Activated T-helper 17 cell treated with anti-CD3 and anti-CD28 coated beads, Interleukin-2, amount 50 U/mL, for 72 hours (primary cell): ENCODE results near the gene SEPSECS. TPM values are rescaled to one million over a fixed set of nuclear protein-coding genes. Genes with fewer than 3 reads are reported as not detected.
A peak's percentile ranks its signal among the peaks of the same experiment; 100 is the strongest.

Experiments used
- ATAC-seq: fragments of 150-1000 bp; cut with Tn5 transposase; replicated peaks from 2 replicates; pipeline ENCODE4 v1.10.0; 2021; ENCODE audit warnings: mild to moderate bottlenecking, moderate library complexity
- H3K27ac Mint-ChIP-seq: one replicate; pipeline ENCODE4 v1.8.0; 2022; ENCODE audit warnings: mixed read lengths
- H3K27me3 Mint-ChIP-seq: one replicate; pipeline ENCODE4 v1.8.0; 2022; ENCODE audit warnings: mixed read lengths
- H3K36me3 Mint-ChIP-seq: one replicate; pipeline ENCODE4 v1.8.0; 2022; ENCODE audit warnings: low read depth, mild to moderate bottlenecking, mixed read lengths
- H3K4me1 Mint-ChIP-seq: one replicate; pipeline ENCODE4 v1.8.0; 2022; ENCODE audit warnings: mixed read lengths
- H3K4me3 Mint-ChIP-seq: one replicate; pipeline ENCODE4 v1.8.0; 2022; ENCODE audit warnings: mild to moderate bottlenecking, mixed read lengths
- H3K9me3 Mint-ChIP-seq: one replicate; pipeline ENCODE4 v1.8.0; 2022; ENCODE audit warnings: mixed read lengths
- total RNA-seq, 2 donors: library from RNA; stranded (reverse); gene quantifications; one replicate each; pipeline ENCODE4 v1.2.3, GENCODE V29; 2022

The SEPSECS gene
- total RNA-seq, result 10 to 100 TPM; 11.5 to 11.8 TPM

- peak; percentile 84 for ATAC-seq
- H3K9me3 Mint-ChIP-seq, result no peaks in the 10 kb centered on the region
- peak within 1 kb of the TSS; percentile 89 for H3K4me3 Mint-ChIP-seq
- H3K27me3 Mint-ChIP-seq, result no peaks in the 10 kb centered on the region
- peaks cover 14% of the 10 kb centered on the region for H3K36me3 Mint-ChIP-seq
- peaks cover 19% of the 10 kb centered on the region for H3K4me1 Mint-ChIP-seq
- peak within 1 kb of the TSS; percentile 94 for H3K27ac Mint-ChIP-seq
These were observed at the start of gene SEPSECS for GRCh38 chr4:25159837-25160713. Gene SEPSECS (minus strand): TSS chr4:25160449. CDS start chr4:25160369, 80 bp downstream.

GRCh38 chr4:25209702-25210101 is 49.5 kb upstream of the SEPSECS start:
- no peaks in the 10 kb centered on the region for H3K27me3 Mint-ChIP-seq

GRCh38 chr4:25207997-25208396 is 47.7 kb upstream of the SEPSECS start:
- H3K27me3 Mint-ChIP-seq, result no peaks in the 10 kb centered on the region
- H3K9me3 Mint-ChIP-seq, result peaks cover 16% of the 10 kb centered on the region
- H3K4me3 Mint-ChIP-seq, result no peak overlapping the region
- no peak for ATAC-seq
- H3K4me1 Mint-ChIP-seq, result no peaks in the 10 kb centered on the region
- H3K27ac Mint-ChIP-seq, result no peak overlapping the region
- no peaks in the 10 kb centered on the region for H3K36me3 Mint-ChIP-seq

More at GRCh38 chr4:25209702-25210101, 49.5 kb upstream of the SEPSECS start:
- Mint-ChIP-seq H3K9me3 (peaks cover 20% of the 10 kb centered on the region), H3K4me1 (no peaks in the 10 kb centered on the region), H3K27ac (no peak overlapping the region), H3K4me3 (no peak overlapping the region), H3K36me3 (no peaks in the 10 kb centered on the region)
- no peak for ATAC-seq

GRCh38 chr4:25198713-25199112 is 38.5 kb upstream of the SEPSECS start:
- H3K36me3 Mint-ChIP-seq, result peaks cover 18% of the 10 kb centered on the region
- H3K4me3 Mint-ChIP-seq, result no peak overlapping the region
- no peak overlapping the region for H3K27ac Mint-ChIP-seq
- no peaks in the 10 kb centered on the region for H3K4me1 Mint-ChIP-seq
- ATAC-seq, result no peak
- H3K27me3 Mint-ChIP-seq, result no peaks in the 10 kb centered on the region
- no peaks in the 10 kb centered on the region for H3K9me3 Mint-ChIP-seq

- Mint-ChIP-seq H3K27ac (no peak overlapping the region), H3K4me1 (no peaks in the 10 kb centered on the region), H3K27me3 (no peaks in the 10 kb centered on the region), H3K9me3 (no peaks in the 10 kb centered on the region), H3K4me3 (no peak overlapping the region), H3K36me3 (no peaks in the 10 kb centered on the region)
- no peak for ATAC-seq
These were observed 30.2 kb upstream of the SEPSECS start for GRCh38 chr4:25190407-25190806.

- Mint-ChIP-seq H3K4me1 (peaks cover 5% of the 10 kb centered on the region), H3K27me3 (no peaks in the 10 kb centered on the region), H3K27ac (no peak overlapping the region), H3K9me3 (no peaks in the 10 kb centered on the region), H3K36me3 (no peaks in the 10 kb centered on the region), H3K4me3 (no peak overlapping the region)
- ATAC-seq, result no peak
These were observed 23.8 kb upstream of the SEPSECS start for GRCh38 chr4:25184056-25184455.

- no peak overlapping the region for H3K27ac Mint-ChIP-seq
- H3K4me1 Mint-ChIP-seq, result peaks cover 5% of the 10 kb centered on the region
- H3K36me3 Mint-ChIP-seq, result no peaks in the 10 kb centered on the region
- no peak overlapping the region for H3K4me3 Mint-ChIP-seq
- no peaks in the 10 kb centered on the region for H3K9me3 Mint-ChIP-seq
- ATAC-seq, result peak; percentile 44
- no peaks in the 10 kb centered on the region for H3K27me3 Mint-ChIP-seq
These were observed 22.7 kb upstream of the SEPSECS start for GRCh38 chr4:25182937-25183336.

GRCh38 chr4:25180524-25181131 is 20.4 kb upstream of the SEPSECS start:
- no peaks in the 10 kb centered on the region for H3K27me3 Mint-ChIP-seq
- H3K4me3 Mint-ChIP-seq, result no peak overlapping the region
- peaks cover 5% of the 10 kb centered on the region for H3K4me1 Mint-ChIP-seq
- H3K9me3 Mint-ChIP-seq, result no peaks in the 10 kb centered on the region
- H3K36me3 Mint-ChIP-seq, result peaks cover 9% of the 10 kb centered on the region
- ATAC-seq, result peak; percentile 58
- no peak overlapping the region for H3K27ac Mint-ChIP-seq

- peak; percentile 75 for ATAC-seq
These were observed 18.6 kb upstream of the SEPSECS start for GRCh38 chr4:25178838-25179261.

GRCh38 chr4:25177147-25177546 is 16.9 kb upstream of the SEPSECS start:
- Mint-ChIP-seq H3K9me3 (no peaks in the 10 kb centered on the region), H3K36me3 (peaks cover 9% of the 10 kb centered on the region), H3K27ac (no peak overlapping the region), H3K27me3 (no peaks in the 10 kb centered on the region), H3K4me1 (peaks cover 5% of the 10 kb centered on the region), H3K4me3 (no peak overlapping the region)
- no peak for ATAC-seq

More at GRCh38 chr4:25178838-25179261, 18.6 kb upstream of the SEPSECS start:
- no peak overlapping the region for H3K4me3 Mint-ChIP-seq
- no peaks in the 10 kb centered on the region for H3K27me3 Mint-ChIP-seq
- H3K36me3 Mint-ChIP-seq, result peaks cover 9% of the 10 kb centered on the region
- H3K9me3 Mint-ChIP-seq, result no peaks in the 10 kb centered on the region
- H3K4me1 Mint-ChIP-seq, result peaks cover 5% of the 10 kb centered on the region
- no peak overlapping the region for H3K27ac Mint-ChIP-seq

- no peaks in the 10 kb centered on the region for H3K9me3 Mint-ChIP-seq
- no peaks in the 10 kb centered on the region for H3K4me1 Mint-ChIP-seq
- no peak overlapping the region for H3K4me3 Mint-ChIP-seq
- H3K36me3 Mint-ChIP-seq, result peaks cover 15% of the 10 kb centered on the region
- H3K27me3 Mint-ChIP-seq, result no peaks in the 10 kb centered on the region
- H3K27ac Mint-ChIP-seq, result no peak overlapping the region
- ATAC-seq, result no peak
These were observed 14.4 kb upstream of the SEPSECS start for GRCh38 chr4:25174674-25175073.

GRCh38 chr4:25172961-25173915 is 13.0 kb upstream of the SEPSECS start:
- Mint-ChIP-seq H3K27ac (peak overlapping the region; percentile 48), H3K4me3 (no peak overlapping the region), H3K36me3 (peaks cover 15% of the 10 kb centered on the region), H3K27me3 (no peaks in the 10 kb centered on the region), H3K9me3 (no peaks in the 10 kb centered on the region), H3K4me1 (no peaks in the 10 kb centered on the region)
- peak; percentile 91 for ATAC-seq

- H3K27ac Mint-ChIP-seq, result no peak overlapping the region
- ATAC-seq, result no peak
- H3K27me3 Mint-ChIP-seq, result no peaks in the 10 kb centered on the region
- H3K4me1 Mint-ChIP-seq, result peaks cover 4% of the 10 kb centered on the region
- no peak overlapping the region for H3K4me3 Mint-ChIP-seq
- no peaks in the 10 kb centered on the region for H3K9me3 Mint-ChIP-seq
- H3K36me3 Mint-ChIP-seq, result peaks cover 21% of the 10 kb centered on the region
These were observed 11.1 kb upstream of the SEPSECS start for GRCh38 chr4:25171201-25171865.

GRCh38 chr4:25169446-25169845 is 9.2 kb upstream of the SEPSECS start:
- no peak overlapping the region for H3K27ac Mint-ChIP-seq
- no peak overlapping the region for H3K4me3 Mint-ChIP-seq
- H3K9me3 Mint-ChIP-seq, result no peaks in the 10 kb centered on the region
- no peaks in the 10 kb centered on the region for H3K27me3 Mint-ChIP-seq
- peaks cover 6% of the 10 kb centered on the region for H3K4me1 Mint-ChIP-seq
- peaks cover 26% of the 10 kb centered on the region for H3K36me3 Mint-ChIP-seq
- no peak for ATAC-seq
